GM21528 (cell line): ENCODE measurements around the gene C4BPA.

Source experiments
- ATAC-seq: cut with Tn5 transposase; IDR thresholded peaks from one replicate; pipeline ENCODE4 v1.9.1; 2021; ENCODE audit warnings: mild to moderate bottlenecking, moderate library complexity; ENCODE audit not compliant: unreplicated experiment, low FRiP score

C4BPA gene

GRCh38 chr1:207173396-207173795 lies 69.4 kb downstream of the C4BPA start:
- ATAC-seq = no peak

- no peak for ATAC-seq
These were observed 70.9 kb downstream of the C4BPA start for GRCh38 chr1:207174913-207175312.

GRCh38 chr1:207179036-207179435 lies 75.0 kb downstream of the C4BPA start:
- no peak for ATAC-seq

GRCh38 chr1:207181847-207182246 lies 77.8 kb downstream of the C4BPA start:
- ATAC-seq = no peak

DNA sequence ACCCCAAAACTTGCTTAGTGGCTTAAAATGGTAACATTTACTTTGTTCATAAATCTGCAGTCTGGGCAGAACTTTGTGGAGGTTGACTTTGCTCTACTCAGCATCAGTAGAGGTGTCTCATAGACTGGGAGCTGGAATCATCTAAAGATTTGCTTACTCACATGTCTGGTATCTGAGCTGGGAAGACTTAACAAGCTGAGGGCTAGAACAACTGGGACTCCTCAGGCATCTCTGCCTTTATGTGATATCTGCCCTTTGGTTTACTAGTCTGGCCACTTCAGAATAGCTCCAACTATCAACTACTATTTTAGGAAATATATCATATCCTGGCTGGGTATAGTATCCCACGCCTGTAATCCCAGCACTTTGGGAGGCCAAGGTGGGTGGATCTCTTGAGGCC lies 82.5 kb downstream of the C4BPA start:
- no peak for ATAC-seq

DNA sequence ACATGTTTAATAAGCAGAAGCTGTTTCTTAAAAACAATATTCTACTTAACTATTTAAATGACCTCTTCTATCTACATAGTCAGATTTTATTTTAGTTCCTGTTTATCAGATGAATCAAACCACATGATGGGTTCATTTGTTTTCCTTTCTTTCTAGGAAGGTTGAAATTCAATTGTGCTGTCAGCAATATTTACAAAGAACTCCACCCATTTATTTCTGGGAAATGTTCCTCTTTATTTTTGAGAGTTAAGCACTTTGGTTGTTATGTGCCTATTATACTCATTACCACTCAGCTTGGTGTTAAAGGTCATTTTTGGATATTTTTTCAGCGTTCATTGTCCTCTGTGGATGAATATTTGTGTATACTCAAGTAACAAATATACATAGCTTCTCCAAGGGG lies 84.9 kb downstream of the C4BPA start:
- ATAC-seq = no peak

DNA sequence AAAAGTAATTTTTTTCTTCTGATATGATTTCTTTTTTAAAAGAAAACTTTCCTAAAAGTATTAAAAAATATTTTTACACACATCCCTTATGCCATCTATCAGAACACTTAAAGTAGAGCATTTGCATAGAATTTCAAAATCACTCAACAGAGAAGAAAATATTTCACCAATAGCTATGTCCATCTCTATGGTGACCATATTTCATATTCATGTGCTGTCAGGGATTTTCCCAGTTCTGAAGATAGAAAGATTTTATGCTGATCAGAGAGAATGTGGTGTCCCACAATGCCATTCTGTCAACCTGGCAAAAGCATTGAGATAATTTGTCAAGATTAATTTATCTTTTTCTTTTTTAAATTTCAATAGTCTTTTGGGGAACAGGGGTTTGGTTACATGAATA lies 87.0 kb downstream of the C4BPA start:
- no peak for ATAC-seq

GRCh38 chr1:207191776-207192175 lies 87.7 kb downstream of the C4BPA start:
- no peak for ATAC-seq

- no peak for ATAC-seq
These were observed 90.2 kb downstream of the C4BPA start for GRCh38 chr1:207194197-207194596.
